ENCODE results near the gene CD207.

DNA sequence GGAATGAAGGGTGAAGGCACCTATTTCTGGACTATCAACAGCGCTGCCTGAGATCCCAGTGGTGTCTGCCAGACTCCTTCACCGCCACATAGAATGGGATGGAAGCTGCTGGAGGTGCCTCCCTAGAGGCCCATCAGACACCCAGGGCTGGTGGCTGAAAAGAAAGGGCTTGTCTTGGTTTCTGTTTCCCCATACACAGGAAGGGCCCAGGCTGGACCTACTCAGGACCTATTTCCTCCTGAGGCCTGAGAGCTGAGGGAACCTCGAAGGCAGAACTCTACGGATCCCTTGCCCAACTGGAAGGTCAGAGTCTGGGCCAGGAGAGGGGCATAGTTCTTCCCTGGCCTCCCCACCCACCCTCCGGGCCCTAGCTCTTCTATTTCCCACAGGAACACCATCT lies 12.4 kb downstream of the CD207 start:
- TF ChIP-seq, protein P1, sequence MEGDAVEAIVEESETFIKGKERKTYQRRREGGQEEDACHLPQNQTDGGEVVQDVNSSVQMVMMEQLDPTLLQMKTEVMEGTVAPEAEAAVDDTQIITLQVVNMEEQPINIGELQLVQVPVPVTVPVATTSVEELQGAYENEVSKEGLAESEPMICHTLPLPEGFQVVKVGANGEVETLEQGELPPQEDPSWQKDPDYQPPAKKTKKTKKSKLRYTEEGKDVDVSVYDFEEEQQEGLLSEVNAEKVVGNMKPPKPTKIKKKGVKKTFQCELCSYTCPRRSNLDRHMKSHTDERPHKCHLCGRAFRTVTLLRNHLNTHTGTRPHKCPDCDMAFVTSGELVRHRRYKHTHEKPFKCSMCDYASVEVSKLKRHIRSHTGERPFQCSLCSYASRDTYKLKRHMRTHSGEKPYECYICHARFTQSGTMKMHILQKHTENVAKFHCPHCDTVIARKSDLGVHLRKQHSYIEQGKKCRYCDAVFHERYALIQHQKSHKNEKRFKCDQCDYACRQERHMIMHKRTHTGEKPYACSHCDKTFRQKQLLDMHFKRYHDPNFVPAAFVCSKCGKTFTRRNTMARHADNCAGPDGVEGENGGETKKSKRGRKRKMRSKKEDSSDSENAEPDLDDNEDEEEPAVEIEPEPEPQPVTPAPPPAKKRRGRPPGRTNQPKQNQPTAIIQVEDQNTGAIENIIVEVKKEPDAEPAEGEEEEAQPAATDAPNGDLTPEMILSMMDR (IDR thresholded peaks at IDR 0.05): no peak
- no peak for TF ChIP-seq POLR2A (IDR thresholded peaks at IDR 0.05)

All from esophagus squamous epithelium (tissue), 4 donors.